Brain pericyte (primary cell): Measurements from ENCODE around the gene RPS27A.
A peak's percentile ranks its signal among the peaks of the same experiment; 100 is the strongest.
"Not testable (repeated sequence)": the region's sequence is repeated elsewhere in the genome, so short reads cannot be mapped to it uniquely, and the experiment has no call there.

Source experiments
- DNase-seq: peaks from one replicate; pipeline ENCODE4 v3.0.0-alpha.2; 2012; ENCODE audit warnings: low read depth, low spot score

RPS27A gene

DNA sequence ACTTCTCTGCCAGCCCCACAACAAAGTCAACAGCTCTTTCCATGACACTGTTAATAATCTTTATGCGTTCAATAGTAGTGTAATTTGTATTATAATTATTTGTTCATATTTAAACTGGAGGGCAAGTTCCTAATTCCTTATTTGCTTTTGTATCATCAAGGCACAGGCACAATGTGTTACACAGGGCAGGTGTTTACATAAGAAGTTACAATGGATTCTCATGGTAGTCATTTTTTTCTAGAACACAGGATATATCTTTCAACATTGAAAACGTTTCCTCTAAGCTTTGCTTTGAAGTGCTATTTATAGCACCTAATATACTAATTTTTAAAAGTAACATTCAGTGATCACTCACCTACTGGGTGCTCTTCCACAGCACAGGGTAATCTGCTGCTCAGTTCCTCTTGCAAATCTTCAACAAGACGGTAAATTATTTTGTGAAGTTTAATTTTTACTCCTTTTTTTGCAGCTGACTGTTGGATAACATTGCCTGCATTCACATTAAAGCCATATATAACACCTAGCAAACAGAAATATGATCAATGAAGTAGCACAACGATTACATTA is 7.3 kb downstream of the RPS27A start:
- no peak for DNase-seq

DNA sequence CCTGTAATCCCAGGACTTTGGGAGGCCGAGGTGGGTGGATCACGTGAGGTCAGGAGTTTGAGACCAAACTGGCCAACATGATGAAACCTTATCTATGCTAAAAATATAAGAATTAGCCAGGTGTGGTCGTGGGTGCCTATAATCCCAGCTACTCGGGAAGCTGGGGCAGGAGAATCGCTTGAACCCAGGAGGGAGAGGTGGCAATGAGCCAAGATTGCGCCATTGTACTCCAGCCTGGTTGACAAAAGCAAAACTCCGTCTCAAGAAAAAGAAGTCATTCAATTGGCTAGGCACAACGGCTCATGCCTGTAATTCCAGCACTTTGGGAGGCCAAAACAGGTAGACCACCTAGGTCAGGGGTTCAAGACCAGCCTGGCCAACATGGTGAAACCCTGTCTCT is 9.1 kb downstream of the RPS27A start:
- not testable (repeated sequence) for DNase-seq

DNA sequence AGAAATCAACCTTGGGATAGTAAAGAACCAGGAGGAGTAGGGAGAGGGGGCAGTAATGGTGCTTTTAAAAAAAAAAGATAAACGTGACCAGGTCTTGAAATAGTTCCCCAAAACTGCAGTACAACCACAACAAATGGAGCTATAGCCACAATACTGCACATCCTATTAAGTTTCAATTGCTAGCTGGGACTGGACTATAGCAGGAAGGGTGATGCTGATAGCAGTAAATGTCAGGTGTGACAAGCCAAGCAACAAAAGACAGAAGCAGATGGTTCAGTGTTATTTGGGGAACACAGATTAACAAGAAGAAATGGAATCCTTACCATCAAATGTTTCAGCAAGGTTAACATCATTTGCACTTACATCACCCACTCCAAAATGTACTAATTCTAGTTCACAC is 10.1 kb downstream of the RPS27A start:
- DNase-seq: no peak

DNA sequence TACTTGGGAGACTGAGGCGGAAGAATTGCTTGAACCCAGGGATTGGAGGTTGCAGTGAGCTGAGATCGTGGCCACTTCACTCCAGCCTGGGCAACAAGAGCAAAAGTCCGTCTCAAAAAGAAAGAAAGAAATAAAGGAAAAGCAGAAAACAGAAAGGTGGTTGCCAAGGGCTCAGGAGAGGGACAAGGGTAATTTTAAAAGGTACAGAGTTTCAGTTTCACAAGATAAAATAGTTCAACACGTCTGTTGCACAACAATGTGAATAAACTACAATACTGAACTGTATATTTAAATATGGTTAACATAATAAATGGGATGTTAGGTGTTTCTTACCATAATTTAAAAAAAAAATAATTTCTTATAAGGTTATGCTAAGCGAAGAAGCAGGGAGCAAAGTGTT is 12.9 kb downstream of the RPS27A start:
- no peak for DNase-seq

DNA sequence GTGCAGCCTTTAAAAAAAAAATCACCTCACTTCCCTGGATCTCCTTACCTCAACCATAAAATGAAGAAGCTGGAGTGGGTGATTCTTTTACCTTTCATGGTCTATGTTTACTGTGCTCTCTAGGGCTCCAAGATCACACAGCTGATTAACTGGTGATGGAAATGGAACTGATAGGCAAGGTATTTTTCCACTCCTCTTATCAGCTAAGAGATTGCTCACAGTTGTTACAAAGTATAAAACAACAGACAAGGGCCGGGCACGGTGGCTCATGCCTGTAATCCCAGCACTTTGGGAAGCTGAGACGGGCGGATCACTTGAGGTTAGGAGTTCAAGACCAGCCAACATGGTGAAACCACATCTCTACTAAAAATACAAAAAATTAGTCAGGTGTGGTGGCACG is 14.5 kb downstream of the RPS27A start:
- no peak for DNase-seq

DNA sequence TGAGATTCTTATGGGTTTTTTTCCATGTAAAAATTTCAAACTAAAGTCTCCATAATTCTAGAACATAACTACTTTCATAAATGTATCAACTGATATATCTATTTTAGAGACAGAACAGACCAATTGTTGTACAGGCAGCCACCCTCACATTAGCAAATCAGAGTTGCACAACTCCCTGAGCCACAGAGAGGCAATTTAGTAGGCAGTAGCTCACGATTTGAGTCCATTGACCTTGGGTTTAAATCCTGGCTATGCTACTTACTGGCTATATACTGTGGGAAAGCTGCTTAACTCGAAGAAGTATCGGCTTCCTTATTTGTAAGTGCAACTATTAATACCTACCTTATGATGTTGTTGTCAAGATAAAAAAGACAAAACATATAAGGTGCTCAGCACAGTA is 20.3 kb downstream of the RPS27A start:
- no peak for DNase-seq

DNA sequence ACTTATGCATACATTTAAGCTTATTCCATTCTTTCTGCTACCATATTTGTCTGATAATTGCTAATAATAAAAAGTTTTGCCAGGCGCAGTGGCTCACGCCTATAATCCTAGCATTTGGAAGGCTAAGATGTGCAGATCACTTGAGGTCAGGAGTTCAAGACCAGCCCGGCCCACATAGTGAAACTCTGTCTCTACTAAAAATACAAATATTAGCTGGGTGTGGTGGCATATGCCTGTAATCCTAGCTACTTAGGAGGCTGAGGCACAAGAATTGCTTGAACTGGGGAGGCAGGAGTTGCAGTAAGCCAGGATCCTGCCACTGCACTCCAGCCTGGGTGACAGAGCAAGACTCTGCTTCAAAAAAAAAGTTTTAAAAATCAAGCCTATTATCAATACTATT is 27.1 kb downstream of the RPS27A start:
- not testable (repeated sequence) for DNase-seq

DNA sequence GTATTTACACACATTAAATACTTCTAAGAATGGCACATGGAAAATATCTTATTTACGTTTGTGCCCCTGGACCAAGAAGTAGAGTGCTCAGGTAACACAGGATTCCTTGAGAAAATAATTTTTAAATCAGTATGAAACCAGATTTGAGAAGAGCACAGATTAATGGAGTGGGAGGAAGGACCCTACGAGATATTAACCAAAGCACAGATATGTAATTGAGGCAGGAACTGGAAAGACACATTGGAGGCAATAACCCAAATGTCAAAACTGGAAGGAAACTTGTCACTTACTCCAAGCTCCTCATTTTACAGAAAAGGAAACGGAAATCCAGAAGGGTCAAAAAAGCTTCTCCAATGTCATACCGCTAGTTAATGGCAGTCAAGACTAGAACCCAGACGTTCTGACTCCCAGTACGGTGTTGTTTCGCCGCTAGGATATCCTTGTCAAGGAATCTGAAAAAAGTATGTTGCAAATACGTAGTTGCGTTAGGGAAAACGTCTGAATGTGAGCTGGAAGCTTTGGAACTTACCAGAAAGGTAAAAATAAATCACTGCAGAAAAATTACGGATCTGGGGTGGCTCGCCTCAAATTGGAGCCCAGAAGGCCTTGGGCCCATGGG is 35.9 kb downstream of the RPS27A start:
- DNase-seq: no peak

DNA sequence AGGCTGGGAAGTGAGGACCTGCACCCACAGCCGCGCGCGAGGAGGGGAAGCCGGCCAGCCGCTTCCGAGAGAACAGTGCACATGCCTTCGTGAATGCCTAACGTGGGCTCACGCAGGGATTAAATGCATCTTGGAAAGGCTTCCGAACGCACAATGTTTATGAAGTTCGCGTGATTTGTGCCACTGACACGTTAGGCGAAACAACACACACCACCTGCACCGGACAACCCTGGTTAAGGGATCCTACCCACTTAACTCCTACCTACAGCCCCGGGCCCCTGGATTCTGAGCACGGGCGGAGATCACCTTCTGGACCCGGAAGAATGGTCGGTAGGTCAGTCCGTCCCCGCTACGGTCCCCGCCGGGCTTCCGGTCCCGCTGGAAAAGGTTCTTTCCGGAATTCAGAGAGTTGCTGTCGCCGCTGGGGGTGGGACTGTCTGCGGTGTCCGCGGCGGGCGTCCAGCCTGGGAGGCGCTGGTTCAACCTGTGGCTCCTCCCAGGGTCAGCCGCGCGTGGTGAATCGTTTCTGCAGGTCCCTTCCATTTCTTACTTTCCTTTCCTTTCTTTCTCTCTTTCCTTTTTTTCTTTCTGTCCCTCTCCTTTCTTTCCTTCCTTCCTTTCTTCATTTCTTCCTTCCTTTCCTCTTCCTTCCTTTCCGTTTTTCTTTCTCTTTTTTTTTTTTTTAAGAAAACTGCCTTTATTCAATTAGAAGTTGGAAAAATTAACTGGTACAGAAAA is 36.6 kb downstream of the RPS27A start, which contains the start of gene MTIF2:
Gene MTIF2 (minus strand): TSS at position 325 of the 738 bp plus-strand sequence. CDS start 5,373 bp downstream, outside the sequence.
- peak; percentile 77 for DNase-seq

DNA sequence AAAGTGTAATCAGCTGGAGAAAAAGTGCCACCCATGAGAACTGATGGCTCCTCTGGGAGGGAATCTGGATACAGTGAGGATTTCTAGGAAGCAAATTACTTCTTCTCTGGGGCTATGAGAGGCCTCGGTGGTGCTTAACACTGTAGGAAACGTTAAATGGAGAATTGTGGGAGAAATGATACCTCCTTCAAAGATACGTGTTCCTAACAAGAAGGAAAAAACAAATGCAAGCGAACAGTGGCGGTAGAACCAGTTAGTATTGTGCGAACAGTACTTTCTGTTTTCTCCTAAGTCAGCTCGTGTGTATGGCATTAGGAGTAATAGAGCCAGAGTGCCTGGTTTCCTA is 37.1 kb downstream of the RPS27A start:
- no peak for DNase-seq

DNA sequence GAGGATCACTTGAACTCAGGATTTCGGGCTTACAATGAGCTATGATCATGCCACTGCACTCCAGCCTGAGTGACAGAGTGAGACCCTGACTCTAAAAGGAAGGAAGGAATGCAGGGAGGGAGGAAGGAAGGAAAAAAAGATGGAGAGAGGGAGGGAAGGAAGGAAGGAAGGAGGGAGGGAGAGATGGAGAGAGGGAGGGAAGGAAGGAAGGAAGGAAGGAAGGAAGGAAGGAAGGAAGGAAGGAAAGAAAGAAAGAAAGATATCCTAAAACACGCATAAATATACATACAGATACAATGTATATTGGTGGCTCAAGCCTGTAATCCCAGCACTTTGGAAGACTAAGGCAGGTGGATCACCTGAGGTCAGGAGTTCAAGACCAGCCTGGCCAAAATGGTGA is 41.9 kb downstream of the RPS27A start:
- not testable (repeated sequence) for DNase-seq

DNA sequence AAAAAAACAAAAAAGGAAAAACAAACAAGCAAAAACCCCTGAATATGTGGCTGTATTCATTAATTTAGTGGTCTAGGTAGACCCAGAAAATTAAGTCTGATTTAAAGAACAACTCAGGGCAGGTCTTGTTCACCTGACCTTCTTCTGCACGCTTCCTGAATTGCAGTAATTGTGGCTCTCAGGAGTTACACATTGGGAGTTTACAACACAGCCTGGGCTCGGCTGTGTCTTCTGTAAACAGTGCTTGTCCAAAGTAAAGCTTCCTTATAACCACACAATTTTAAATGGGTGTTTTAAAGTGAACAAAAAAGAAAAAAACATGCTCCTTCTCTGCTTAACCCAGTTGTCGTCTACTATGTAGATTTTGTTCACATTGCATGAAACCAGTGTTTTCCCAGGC is 44.8 kb downstream of the RPS27A start:
- no peak for DNase-seq

DNA sequence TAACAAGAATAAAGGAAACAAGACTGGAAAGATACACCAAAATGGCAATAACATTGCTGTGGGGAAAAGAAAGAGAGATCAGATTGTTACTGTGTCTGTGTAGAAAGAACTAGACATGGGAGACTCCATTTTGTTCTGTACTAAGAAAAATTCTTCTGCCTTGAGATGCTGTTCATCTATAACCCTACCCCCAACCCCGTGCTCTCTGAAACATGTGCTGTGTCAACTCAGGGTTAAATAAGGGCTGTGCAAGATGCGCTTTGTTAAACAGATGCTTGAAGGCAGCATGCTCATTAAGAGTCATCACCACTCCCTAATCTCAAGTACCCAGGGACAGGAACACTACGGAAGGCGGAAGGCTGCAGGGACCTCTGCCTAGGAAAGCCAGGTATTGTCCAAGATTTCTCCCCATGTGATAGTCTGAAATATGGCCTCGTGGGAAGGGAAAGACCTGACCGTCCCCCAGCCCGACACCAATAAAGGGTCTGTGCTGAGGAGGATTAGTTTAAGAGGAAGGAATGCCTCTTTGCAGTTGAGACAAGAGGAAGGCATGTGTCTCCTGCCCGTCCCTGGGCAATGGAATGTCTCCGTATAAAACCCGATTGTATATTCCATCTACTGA is 46.8 kb downstream of the RPS27A start:
- not testable (repeated sequence) for DNase-seq

DNA sequence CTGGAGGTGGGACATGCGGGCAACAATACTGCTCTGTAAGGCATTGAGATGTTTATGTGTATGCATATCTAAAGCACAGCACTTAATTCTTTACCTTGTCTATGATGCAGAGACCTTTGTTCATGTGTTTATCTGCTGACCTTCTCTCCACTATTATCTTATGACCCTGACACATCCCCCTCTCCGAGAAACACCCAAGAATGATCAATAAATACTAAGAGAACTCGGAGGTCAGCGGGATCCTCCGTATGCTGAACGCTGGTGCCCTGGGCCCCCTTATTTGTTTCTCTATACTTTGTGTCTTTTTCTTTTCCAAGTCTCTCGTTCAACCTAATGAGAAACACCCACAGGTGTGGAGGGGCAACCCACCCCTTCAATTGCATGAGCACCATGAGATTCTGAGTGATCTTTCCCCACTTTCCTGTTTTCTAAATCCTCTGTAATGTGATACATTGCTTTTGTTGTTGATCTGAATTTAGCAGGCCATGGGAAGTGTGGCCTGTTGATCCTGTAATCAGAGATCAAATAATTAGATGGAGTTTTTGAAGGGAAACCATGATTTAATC is 47.5 kb downstream of the RPS27A start:
- not testable (repeated sequence) for DNase-seq

DNA sequence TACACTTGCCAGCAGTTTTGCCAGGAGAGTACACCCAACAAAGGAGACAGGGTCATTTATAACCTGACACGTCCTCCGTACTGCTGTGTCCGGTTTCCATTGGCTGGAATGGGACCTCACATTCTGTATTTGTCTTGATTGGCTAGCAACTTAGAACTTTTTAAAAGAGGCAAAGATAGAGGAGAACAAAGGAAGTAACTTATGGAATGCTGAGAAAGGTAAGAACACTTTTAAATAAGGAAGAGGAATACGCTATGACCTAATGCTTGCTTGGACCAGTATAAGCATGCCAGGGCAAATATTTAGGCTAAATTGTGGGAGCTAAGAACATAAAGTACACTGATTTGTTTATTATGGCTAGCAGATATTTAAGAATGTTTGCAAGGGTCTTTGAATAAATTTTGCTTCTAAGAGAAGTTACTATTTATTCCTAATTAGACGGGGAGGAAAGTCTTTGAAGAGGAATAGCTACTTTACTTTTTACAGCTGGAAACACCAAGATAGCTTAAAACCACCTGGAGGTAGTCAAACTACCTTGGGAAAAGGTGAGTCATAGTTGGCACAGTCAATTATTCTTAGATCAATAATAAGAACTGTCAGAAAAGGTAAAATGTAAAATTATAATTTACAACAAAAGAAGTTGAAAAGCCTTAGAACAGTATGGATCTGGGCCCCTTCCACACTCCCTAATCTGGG is 48.5 kb downstream of the RPS27A start:
- not testable (repeated sequence) for DNase-seq

DNA sequence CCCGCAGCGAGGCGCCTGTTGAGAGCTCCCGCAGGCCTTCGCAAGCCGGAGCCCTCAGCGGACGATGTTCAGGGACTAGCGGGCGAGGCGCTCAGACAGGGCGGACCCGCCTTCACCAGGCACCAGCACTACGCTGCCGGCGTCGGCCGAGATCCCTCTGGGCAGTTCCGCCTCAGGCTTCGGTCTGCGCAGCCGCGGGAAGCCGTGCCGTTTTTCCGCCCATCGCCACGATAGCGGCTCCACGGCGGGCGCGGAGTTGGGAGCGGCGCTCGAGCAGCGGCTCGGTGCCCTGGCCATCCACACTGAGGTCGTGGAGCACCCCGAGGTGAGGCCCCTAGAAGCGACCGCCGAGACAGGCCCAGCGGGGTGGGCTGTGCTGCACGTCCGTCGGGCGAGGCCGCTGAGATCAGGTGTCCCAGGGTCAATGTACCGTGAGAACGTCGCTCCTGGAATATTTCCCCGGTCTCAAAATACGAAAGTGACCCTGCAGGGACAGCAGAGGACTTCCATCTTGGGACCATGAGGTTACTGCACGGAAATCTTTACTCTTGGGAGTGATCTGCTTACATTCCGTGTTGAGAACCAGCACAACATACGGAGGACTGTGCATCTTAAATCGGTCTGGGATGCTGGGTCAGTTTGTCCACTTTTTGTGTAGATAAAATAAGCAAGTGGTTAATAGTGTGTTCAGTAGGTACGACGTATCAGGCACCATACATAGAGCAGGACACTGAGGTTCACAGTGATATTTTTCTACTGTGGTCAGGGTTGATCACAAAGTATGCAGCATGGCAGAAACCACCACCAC is 49.8 kb downstream of the RPS27A start:
- DNase-seq: peak; percentile 37

DNA sequence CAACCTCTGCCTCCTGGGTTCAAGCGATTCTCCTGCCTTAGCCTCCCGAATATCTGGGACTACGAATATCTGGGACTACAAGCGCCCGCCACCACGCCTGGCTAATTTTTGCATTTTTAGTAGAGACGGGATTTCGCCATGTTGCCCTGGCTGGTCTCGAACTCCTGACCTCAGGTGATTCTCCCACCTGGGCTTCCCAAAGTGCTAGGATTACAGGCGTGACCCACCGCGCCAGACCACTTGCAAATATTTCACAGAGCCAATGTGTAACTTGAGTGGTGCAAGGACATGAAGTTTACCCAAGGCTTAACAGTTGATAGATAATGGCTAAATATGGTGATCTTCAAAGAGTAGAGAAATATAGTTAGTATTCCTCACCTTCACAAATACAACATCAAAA is 50.6 kb downstream of the RPS27A start:
- no peak for DNase-seq
